ENCODE results near the gene VGLL3.

The VGLL3 gene

GRCh38 chr3:86895202-86895601, 95.7 kb downstream of the VGLL3 start:
- no peak for DNase-seq (ENCODE audit: low read depth)
- no peak overlapping the region for H3K4me3 ChIP-seq (ENCODE audit: control insufficient read depth, low read depth, low read length)
- no peak for TF ChIP-seq CTCF (IDR thresholded peaks at IDR 0.05; ENCODE audit: control insufficient read depth, insufficient read depth, low read depth, low read length, missing control alignments)

- no peak overlapping the region for H3K4me3 ChIP-seq (ENCODE audit: control insufficient read depth, low read depth, low read length)
- DNase-seq (ENCODE audit: low read depth) = no peak
- no peak for TF ChIP-seq CTCF (IDR thresholded peaks at IDR 0.05; ENCODE audit: control insufficient read depth, insufficient read depth, low read depth, low read length, missing control alignments)
These were observed 100.1 kb downstream of the VGLL3 start for GRCh38 chr3:86890741-86891396.

All from AG09309 (cell line).